GM21717 (cell line): ENCODE data around the gene DHX29.

Source experiments
- ATAC-seq: cut with Tn5 transposase; IDR thresholded peaks from one replicate; pipeline ENCODE4 v1.9.1; 2021; ENCODE audit warnings: mild to moderate bottlenecking, moderate library complexity; ENCODE audit not compliant: unreplicated experiment

The DHX29 gene

DNA sequence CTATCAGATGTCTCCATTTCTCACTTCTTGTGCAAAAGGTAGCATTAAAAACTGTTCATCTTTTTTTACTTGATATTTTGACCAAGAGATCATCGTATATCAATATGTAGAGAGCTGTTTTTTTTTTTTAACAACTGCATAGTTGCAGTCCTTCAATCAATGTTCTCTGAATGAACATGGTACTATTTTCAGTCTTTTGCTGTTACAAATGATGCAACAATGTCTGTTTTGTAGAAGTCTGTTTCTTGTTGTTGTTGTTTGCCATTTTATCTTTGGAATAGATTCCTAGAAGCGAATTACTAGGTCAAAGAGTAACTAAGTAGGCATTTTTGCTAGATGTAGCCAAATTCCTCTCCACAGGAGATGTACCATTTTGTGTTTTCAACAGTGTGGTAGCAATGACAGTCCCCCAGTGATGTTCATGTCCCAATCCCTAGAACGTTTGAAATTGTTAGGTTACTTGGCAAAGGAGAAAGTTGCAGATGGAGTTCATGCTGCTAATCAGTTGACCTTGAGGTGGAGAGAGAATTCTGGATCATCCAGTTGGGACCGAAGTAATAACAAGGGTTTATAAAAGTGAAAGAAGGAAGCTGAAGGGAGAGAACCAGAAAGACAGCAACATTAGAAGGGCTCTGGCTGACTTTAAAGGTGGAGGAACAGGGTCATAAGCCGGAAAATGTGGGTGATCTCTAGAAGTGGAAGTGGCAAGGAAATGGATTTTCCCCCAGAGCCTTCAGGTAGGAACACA, 6.5 kb upstream of the DHX29 start:
- ATAC-seq: no peak

DNA sequence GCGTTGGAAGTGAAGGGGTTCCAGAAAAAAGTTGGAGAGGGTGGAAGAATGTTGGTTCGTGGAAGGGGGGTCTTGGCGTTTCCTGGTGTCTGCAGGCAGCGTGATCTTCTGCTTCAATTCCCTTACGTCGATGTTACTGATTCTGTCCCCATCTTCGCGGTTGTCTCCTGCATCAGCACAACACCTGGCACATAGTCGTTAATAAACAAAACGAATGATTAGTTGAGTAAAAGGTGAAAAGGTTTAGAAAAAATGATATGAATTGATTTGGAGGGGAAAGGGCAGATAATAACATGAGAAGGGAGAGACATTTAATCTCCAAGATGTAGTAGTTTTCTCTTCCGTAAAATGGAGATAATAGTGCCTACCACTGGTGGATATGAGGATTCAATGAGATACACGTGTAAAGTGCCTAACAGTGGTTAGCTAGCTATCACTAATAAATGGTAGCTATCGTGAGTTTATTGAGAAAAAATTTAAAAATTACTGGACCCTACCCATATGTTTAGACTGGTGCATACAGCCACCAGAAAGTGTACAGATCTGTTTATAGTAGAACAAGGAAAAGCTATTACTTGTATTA, 851 bp upstream of the DHX29 start:
- ATAC-seq: peak; percentile 14

DNA sequence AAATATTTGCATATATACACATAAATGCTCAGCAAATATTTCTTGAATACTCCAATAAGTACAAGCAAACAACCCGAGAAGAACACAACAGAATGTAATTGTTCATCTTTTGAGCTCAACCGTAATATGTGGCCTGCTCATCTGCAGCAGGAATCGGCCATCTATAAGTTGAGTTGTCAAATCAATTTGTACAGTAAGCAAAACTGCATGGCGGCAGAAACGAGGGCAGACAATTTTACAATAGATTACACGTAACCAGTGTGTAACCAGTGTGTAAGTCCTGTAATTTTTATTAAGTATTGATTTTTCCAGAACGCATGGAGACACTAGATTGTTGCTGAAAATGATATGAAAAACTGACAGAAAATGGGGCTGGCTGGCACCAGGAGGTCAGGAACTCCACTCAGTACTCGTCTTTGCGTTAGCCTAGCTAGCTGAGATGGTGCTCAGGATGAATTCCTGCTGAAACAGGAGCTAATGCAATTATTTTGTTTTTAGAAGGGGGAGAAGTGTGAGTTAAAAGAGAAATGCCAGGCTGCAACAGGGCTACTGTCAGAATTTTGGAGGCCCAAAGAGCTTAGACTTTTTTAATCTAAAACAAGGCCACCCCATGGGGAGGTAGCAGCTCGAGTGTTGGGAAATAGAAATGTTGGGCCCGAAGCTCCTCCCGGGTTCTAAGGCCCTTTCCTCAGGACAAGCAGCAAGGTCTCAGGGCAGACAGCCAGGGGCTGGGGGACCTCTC, 682 bp downstream of the DHX29 start:
- ATAC-seq: peak; percentile 19

DNA sequence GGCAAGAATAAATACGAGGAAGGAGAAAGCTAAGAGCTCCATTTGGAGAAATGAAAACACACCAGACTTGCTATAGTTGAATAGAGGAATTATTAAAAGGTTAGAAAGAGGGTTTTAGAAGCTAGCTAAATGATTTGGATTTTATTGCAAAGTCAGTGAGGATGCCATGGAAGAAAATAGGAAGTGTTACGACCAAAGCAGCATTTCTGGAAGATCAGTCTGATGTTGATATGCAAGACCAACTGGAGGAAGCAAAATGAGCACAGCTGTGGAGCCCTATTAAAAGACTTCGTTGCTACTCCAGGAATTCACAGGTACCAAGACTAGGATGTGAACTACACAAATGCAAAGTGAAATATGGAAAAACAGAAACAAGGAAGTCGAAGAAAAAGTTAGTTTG, 2.1 kb downstream of the DHX29 start:
- no peak for ATAC-seq

DNA sequence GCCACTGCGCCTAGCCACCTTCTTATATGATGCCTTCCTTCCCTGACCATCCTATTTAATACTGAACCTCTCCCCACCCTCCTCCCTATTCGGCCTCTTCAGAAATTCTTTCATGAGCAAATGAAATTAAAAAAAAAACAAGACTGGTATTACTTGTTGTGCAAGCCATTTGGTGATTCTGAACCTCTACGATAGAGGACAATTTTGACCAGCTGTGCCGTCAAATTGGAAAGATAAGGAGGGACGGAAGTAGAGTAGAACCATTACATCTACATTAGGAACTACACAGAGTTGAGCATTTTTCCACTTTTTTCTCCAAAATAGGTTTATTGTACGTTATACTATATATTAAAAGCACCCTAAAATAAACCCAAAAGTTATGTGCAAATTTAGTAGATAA, 2.9 kb downstream of the DHX29 start:
- ATAC-seq: no peak

DNA sequence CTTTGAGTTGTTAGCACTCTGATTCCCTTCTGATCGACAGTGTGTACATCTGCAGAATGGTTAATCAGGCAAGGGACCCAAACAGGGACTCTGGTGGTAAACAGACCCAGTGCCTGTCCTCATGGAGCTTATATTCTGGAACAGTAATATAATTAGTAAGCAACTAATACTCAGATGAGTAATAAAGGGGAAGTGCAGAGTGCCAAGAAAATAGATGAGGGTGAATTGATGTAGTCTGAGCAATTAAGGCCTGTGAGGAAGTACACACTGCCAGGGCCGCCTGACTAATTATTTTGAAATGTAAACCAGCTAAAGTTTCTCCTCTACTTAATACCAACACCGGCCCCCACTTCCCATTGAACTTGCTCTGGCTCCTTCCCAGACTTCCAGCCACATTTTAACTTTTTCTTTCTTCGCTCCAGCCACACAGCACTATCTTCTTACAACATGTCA, 4.2 kb downstream of the DHX29 start:
- no peak for ATAC-seq

DNA sequence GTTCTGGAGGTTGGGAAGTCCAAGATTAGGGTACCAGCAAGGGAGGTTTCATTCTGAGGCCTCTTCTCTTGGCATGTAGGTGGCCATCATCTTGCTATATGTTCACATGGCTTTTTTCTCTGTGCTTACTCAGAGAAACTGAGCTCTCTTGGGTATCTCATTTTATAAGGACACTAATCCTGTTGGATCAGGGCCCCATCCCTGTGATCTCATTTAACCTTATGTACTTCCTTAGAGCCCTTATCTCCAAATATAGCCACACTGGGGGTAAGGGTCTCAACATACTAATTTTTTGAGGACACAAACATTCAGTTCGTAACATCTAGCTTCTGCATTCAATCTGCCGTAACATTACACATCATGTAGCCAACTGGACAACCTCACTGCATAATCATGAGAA, 6.6 kb downstream of the DHX29 start:
- ATAC-seq: no peak

DNA sequence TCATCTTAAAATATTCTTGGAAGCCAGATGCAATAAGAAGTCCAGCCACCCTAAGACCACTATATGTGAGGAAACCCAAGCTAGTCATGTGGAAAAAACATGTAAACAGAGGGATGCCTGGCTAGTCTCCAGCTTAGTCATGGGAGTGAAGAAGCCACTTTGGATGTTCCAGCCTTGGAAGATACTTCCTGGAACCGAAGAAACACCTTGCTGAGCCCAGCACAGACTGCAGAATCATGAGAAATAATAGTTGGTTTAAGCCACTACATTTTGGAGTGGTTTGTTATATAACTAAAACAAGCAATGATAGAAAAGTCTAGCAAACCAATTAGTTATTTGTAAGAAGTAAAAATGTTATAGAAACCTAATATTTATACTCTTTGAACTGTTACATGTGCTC, 12.6 kb downstream of the DHX29 start:
- no peak for ATAC-seq

DNA sequence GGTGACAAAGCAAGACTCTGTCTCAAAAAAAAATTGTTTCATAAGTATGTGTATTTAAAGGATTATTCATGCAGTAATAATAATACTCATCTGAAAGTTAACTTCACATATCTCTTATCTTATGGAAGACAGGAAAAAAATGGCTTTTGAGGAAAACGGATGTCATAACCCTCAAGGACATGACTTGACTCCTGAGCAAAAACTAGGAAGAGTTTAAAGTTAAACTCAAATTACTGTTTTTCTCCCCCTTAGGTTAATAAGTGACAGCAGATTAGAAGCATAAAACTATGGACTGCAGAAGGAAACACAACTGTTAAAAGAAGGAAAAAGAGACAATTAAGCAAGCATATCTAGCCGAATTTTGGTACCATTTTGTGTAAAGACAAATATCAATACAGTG, 16.5 kb downstream of the DHX29 start:
- no peak for ATAC-seq

DNA sequence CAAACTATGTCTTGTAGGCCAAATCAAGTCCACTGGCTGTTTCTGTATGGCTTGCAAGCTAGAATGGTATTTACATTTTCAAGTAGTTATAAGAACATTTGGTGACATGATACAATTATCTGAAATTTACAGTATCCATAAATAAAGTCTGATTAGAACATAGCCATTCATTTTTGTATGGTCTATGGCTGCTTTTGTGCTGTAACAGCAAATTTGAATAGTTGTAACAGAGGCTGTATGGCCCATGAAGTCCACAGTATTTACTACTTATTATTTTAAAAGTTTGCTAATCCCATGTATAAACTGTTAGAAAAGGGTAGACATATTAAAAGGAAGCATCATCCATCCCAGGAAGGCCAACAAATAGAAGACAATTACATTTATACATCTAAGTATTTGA, 17.7 kb downstream of the DHX29 start:
- ATAC-seq: no peak

DNA sequence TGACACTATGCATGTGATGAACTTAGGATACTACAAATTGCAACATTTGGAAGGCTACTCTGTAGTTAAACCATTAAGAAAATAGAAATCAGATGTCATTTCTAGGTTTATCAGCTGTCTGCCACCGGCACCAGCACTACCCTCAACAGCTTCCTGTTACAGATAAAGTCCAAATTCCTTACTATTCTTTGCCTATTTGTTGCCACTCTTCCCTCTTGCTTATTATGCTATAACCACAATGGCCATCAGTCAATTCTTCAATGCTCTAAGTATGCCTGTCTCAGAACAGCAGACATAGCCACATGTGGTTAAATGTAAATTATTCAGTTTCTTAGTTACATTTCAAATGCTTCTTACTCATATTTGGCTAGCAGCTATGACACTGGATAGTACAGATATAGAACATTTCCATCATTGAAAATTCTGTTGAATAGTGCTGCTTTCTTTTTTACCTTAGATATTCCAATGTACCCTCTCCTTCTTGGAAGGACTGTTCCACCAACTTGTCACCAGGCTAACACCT, 21.0 kb downstream of the DHX29 start:
- no peak for ATAC-seq

DNA sequence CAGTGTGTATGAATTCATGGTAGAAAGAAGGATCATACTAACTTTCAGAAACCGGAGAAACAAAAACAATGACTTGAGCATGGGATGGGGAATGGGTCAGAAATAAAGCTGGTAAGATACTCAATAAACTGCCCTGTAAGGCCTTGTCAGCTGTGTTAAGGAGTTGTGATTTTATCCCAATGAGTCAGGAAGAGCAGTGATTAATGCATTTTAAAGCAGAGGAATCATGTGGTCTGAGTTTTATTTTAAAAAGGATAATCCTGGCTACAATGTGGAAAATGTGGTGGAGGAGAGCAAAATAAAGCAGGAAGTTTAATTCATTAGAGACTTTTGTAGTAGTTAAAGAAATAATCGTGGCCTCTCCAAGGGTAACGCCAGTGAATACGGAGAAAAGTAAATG, 28.7 kb downstream of the DHX29 start:
- no peak for ATAC-seq

DNA sequence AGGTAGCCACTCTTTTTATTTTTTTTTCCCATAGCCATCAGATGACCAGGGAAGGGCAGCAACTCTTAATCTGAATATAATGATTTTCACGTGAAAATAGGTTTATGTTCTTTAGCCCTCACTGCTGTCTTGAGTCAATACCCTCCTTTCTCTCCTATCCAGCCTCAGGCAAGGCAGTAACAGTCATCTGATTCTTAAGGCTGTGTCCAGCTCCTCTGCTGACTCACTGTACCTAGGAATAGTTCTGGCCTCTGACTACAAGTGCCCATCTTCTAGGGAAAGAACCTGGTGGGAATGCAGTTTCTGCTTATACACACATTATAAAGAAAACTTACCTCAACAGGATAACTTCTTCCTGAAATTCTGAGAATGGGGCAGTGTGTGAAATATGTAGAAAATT, 30.7 kb downstream of the DHX29 start:
- no peak for ATAC-seq

DNA sequence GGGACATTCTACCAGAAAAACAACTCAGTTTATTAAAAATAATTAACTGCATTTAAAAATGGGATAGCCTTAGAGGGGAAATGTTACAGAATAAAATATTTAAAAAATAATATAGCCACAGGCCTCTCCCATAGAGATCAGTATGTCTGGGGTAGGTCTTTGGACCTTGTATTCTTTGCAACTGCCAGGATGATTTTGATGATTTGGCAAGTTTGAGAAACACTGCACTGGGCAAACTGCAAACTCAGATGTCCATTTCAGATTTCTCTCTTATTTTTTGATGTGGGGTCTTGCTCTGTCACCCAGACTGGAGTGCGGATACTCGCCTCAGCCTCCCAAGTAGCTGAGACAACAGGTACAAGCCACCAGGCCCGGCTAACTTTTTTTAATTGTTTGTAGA, 49.2 kb downstream of the DHX29 start:
- no peak for ATAC-seq

DNA sequence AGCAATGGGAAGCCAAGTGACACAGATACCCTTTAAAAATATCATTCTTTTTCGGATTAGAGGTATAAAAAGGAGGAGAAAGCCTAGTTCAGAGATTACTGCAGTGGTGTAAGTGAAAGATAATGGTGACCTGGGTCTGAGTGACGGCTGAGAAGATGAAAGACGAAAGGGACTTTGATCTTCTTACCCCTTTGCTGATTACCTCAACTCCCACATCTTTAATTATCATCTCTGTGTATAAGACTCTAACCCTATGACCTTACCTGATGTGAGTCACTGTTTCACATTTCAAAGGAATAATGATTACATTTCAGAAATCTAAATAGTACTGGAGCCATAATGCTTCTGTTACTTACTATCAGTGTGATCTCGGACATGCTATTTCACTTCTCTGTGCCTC, 52.7 kb downstream of the DHX29 start:
- no peak for ATAC-seq

DNA sequence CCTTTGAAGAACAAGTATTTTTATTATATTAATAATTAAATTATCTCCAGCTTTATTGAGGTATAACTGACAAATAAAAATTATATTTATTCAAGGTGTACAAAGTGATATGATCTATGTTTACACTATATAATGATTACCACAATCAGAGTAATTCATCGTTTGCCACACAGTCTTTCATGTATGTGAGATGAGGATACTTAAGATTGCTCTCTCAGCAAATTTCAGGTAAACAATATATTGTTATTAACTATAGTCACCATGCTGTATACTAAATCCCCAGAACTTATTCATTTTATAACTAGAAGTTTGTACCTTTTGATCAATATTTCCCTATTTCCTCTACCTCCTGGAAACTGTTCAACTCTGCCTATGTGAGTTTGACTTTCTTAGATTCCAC, 57.4 kb downstream of the DHX29 start:
- no peak for ATAC-seq

DNA sequence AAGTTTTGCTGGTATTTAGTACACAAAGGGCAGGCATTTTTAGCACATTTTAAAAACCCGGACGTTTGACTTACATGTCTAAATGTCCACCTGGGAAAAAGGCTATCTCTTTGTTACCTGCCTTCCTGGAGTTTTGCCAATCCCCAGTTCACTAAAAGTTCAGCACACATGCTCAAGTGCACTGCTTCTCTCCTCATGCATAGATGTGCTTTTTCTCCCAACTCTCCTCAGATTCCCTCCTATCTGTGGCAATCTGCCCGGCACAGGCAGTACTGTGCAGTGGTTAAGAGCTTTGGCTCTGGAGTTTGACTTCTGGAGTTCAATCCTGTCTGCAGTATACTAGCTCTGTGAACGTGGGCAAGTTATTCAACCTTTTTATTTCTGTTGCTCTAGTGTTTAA, 65.7 kb downstream of the DHX29 start:
- no peak for ATAC-seq

DNA sequence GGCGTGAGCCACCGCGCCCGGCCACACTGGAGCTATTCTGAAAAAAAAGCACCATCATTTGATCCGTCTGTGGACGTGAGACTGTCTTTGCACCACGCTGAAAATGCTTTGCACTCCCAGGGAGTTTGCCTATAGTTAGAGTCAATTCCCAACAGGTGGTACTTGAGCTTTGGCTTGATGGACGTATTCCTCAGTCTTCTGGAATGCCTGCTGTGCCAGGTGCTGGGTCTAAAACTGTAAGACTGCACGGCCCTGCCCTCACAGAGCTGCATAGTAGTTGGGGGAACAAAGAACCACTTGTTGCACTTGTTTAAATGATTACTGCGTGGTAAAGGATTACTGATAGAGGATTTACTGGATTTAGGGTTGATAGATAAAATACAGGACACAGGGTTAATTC, 70.7 kb downstream of the DHX29 start:
- ATAC-seq: no peak

DNA sequence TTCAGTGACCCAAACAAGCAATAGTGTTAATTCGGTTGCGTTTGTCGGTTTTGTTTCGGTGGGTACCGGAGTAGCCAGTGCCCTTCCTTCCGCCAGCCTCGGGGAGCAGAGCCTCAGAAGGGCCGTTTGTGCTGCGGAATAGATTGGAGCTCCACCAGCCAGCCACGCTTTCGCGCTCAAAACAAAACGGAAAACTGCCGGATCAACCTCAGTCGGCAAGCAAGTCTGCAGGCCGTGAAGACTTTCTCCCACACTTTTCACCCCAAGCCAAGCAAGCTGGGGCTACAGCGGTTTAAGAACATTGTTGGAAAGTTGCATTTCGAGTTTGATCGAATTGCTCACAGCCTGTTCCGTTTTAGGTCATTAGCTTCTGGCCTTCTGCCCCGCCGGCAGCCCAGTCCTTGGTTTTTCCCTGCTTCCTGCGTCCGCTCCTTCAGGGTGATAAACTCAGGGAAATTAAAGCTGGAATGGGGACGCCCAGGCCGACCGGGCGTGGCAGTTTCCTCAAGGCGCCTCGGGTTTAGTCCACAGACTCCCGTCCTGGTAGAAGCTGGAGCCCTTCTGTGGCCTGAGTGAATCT, 73.3 kb downstream of the DHX29 start:
- no peak for ATAC-seq

DNA sequence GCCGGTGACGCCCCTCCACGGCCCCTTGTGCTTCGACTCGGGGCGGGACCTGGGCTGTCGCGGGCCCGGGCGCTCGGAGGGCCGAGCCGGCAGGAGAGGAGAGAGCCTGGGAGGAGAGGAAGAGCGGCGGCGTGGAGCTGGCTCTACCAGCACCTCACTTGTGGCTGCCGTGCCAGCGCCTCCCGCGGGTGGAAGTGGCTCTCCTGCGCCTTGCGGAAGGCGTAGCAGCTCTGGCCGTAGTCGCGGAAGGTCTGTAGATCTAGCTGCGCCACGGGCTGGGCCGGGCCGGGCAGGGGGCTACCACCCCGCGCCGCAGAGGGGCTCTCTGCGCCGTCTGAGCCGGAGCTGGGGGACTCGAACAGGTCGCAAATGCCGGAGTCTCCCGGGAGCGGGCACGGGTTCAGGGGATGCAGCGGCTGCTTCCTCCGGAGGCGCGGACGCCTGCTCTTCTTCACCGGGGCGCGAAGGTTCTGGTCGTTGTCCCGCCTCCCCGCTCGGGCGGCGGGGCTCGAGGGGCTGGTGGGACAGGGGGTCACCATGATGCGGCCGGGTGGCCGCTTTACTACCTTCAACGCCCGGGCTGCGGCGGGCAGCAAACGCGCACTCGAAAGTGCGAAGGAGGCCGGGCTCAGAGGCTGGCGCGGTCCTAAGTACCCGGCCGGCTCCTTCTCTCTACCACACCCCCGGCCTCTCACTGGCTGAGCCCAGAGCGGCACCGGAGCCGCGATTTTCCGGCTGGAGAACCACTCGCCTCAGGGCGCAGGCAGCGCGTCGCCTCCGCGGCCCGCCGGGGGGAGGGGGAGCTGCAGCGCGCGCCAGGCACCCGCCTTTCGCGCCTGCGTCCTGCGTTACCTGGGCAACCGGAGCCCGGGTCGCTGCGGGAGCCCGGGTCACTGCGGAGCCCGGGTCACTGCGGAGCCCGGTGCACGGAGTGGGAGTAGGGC, 74.2 kb downstream of the DHX29 start, which contains the start of gene CCNO:
CCNO (minus strand) TSS at position 624 of the 944 bp plus-strand sequence; CDS start at position 539, 85 bp downstream.
- no peak for ATAC-seq
